ENCODE measurements around the gene PSMC5.

- TF ChIP-seq CTCF (IDR thresholded peaks at IDR 0.05), result no peak
- TF ChIP-seq EZH2phosphoT487 (IDR thresholded peaks at IDR 0.05), result no peak
These were observed 13.5 kb downstream of the PSMC5 start for GRCh38 chr17:63840591-63841349.
